ENCODE results near the gene ZNF414.
"Not testable (repeated sequence)": the region's sequence is repeated elsewhere in the genome, so short reads cannot be mapped to it uniquely, and the experiment has no call there.

Gene ZNF414

GRCh38 chr19:8519388-8519787 lies 5.4 kb upstream of the ZNF414 start:
- no peak for TF ChIP-seq CTCF (IDR thresholded peaks at IDR 0.05; ENCODE audit: control insufficient read depth, insufficient read depth, low read depth, low read length, missing control alignments)
- DNase-seq (ENCODE audit: low read depth): no peak
- no peak overlapping the region for H3K4me3 ChIP-seq (ENCODE audit: control insufficient read depth, low read depth, low read length)

GRCh38 chr19:8518536-8518935 lies 4.6 kb upstream of the ZNF414 start:
- DNase-seq (ENCODE audit: low read depth): no peak
- TF ChIP-seq CTCF (IDR thresholded peaks at IDR 0.05; ENCODE audit: control insufficient read depth, insufficient read depth, low read depth, low read length, missing control alignments): no peak
- no peak overlapping the region for H3K4me3 ChIP-seq (ENCODE audit: control insufficient read depth, low read depth, low read length)

DNA sequence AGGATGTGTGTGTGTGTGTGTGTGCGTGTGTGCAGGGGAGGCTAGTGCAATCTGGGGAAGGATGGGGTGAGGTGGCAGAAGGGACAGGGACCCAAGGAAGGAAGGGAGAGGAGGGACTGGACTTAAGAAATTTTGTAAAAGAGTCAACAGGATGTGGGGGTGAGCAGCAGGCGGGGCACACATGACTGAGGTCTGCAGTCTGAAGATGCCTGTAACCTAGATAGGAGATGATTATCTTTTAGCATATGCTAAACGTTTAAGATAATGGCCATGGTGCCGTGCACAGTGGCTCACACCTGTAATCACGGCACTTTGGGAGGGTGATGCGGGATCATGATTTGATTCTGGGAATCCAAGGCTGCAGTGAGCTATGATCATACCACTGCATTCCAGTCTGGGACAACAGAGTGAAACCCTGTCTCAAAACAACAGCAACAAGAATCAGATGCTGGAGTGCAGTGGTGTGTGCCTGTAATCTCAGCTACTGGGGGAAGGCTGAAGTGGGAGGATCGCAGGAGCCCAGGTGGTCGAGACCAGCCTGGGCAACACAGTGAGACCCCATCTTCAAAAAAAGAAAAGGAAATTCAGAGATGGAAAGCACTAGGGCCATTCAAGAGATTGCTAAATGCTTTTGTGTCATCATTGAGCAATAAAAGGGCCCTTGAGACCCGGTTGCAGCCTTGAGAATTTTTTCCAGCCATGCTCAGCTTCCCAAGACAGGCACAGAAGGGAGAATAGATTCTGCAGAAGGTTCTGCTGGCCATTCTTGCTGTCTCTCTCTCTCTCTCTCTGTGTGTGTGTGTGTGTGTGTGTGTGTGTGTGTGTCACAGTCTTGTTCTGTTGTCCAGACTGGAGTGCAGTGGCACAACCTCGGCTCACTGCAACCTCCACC lies 3.8 kb upstream of the ZNF414 start:
- TF ChIP-seq CTCF (IDR thresholded peaks at IDR 0.05; ENCODE audit: control insufficient read depth, insufficient read depth, low read depth, low read length, missing control alignments): no peak
- no peak for DNase-seq (ENCODE audit: low read depth)
- H3K4me3 ChIP-seq (ENCODE audit: control insufficient read depth, low read depth, low read length): no peak overlapping the region

GRCh38 chr19:8515317-8515716 lies 1.4 kb upstream of the ZNF414 start:
- TF ChIP-seq CTCF (IDR thresholded peaks at IDR 0.05; ENCODE audit: control insufficient read depth, insufficient read depth, low read depth, low read length, missing control alignments): no peak
- DNase-seq (ENCODE audit: low read depth): no peak
- H3K4me3 ChIP-seq (ENCODE audit: control insufficient read depth, low read depth, low read length): no peak overlapping the region

- not testable (repeated sequence) for DNase-seq (ENCODE audit: low read depth)
- H3K4me3 ChIP-seq (ENCODE audit: control insufficient read depth, low read depth, low read length): peak overlapping the region; percentile 52
Measured at GRCh38 chr19:8514505-8515009, 590 bp upstream of the ZNF414 start.

GRCh38 chr19:8513036-8513686 lies 806 bp downstream of the ZNF414 start:
- peak overlapping the region; percentile 52 for H3K4me3 ChIP-seq (ENCODE audit: control insufficient read depth, low read depth, low read length)
- DNase-seq (ENCODE audit: low read depth): no peak
- TF ChIP-seq CTCF (IDR thresholded peaks at IDR 0.05; ENCODE audit: control insufficient read depth, insufficient read depth, low read depth, low read length, missing control alignments): no peak

All from AG09309 (cell line).